HG02943 (cell line): ENCODE data around the gene FHOD1.

Experiments
- ATAC-seq: cut with Tn5 transposase; IDR thresholded peaks from one replicate; pipeline ENCODE4 v1.9.1; 2021; ENCODE audit warnings: mild to moderate bottlenecking, low read depth, moderate library complexity; ENCODE audit not compliant: unreplicated experiment

Gene FHOD1

DNA sequence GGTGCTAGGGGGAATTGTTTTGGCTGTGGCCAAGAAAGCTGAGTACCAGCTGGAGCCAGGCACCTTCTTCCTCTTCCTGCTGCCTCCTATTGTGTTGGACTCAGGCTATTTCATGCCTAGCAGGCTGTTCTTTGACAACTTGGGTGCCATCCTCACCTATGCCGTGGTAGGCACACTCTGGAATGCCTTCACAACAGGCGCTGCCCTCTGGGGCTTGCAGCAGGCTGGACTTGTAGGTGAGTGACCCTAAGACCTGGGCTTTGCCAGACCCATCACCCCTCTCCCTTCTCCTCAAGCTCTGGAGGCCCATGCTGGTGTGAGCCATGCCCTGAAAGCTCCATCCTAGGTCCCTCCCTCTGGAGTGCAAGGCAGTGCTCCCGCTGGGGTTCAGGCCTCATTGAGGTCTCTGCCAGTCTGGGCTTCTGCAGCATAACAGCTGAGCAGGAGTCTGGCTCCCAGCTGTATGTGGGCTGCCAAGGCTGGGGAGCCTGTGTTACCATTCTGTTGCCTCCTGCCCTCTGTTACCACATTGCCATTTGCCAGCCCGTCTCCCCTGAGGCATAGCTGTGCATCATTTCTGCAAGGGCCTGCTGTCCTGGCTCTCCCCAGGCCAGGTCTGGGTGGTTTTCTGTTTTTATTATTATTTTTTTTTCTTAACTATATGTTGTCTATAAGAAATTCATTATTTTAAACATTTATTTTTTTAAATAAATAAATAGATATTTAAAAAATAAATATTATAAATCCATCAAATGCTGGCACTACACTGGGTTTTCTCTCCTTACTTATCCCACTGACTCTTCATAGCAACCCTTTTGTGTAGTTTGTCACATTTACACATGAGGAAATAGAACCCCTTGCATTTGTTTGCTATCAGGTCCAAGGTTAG lies 5.6 kb upstream of the FHOD1 start:
- ATAC-seq, result no peak

GRCh38 chr16:67250045-67250327 lies 2.7 kb upstream of the FHOD1 start:
- no peak for ATAC-seq

DNA sequence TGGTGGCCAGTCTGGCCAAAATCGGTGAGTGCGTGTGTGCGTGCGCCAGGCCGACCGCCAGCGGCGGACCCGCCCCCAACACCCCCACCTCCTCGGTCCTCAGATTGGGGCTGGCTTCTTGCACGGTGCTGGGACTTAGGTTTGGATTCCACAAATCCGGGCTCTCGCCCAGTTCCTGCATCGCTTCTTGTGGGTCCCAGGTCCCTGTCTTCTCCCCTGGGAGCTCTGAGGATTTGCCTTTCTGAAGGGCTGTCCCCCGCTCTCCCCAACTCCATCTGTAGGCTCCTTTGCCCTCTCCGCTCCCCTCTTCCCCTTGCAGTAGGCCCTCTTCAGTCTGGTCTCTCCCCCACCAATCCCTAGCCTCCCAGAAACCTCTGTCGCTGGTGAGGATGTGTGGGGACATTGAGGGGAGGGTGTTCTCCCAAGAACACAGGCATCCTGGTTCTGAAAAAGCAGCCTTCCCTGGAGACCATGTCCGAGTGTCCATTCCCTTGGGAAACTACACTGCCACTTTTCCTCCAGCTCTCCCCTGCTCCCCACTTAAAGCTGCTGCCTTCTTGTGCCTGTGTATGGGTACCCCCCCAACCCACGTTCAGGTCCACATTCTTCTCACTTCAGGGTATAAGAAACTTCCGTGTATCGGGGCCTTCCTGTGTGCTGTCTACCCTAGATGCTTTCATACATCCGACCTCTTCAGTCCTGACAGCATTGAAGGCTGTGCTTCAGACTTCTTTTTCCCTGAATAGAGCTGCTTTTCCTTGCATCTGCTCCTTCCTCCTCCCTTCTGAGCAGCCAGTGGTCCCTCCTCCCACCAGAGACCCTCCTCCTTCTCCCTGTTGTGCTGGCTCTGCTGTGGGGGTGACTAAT lies 2.1 kb upstream of the FHOD1 start:
- no peak for ATAC-seq

DNA sequence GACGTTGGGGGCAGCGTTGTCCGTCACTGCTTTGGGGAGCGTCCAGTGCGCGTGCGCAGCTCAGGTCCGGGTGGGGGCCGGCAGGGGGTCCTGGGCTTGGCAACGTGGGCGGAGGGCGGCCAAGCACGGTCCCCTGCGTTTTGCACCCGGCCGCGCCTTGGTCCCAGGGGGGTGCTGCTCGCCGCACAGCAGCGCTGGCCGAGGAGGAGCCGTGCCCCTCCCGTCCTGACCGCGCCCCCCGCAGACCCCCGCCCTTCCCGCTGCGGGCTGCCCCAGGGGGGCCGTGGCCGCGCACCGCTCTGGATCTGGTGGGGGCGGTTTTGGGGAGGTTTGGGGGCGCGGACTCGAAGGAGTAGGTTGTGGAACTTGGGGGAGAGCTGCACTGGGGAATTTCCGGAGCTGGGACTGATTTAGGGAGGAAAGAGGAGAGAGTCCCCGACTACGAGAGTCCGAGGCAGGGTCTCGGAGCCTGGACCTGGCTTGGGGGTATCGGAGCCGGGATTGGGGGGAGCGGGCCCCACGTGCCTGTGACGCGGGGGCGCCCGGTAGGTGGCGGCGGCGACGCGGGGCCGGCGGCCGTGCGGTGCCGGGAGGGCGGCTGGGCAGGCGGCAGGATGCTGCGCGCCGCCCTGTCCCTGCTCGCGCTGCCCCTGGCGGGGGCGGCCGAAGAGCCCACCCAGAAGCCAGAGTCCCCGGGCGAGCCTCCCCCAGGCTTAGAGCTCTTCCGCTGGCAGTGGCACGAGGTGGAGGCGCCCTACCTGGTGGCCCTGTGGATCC lies 1.3 kb upstream of the FHOD1 start, which contains the start of gene SLC9A5:
Gene SLC9A5 (plus strand): TSS at position 579 of the 777 bp plus-strand sequence. CDS start 36 bp downstream, at position 615.
- ATAC-seq, result no peak

DNA sequence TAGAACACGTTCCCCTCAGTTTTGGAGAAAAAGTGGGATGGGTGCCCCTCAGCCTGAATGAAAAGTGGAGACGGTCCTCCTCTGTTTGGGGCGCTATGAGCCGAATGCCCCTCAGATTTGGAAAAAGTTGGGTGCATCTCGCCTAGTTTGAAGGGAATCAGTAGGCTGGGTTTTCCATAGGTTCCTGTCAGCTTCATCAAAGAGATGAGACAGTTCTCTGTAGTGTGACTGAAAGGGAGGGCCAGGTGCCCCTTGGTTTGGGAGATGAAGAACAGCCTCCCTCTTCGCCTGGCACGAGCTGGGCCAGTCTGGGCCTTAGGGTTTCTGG lies 756 bp upstream of the FHOD1 start:
- ATAC-seq, result no peak

GRCh38 chr16:67246756-67247191 lies 507 bp downstream of the FHOD1 start:
- ATAC-seq, result peak; percentile 10

DNA sequence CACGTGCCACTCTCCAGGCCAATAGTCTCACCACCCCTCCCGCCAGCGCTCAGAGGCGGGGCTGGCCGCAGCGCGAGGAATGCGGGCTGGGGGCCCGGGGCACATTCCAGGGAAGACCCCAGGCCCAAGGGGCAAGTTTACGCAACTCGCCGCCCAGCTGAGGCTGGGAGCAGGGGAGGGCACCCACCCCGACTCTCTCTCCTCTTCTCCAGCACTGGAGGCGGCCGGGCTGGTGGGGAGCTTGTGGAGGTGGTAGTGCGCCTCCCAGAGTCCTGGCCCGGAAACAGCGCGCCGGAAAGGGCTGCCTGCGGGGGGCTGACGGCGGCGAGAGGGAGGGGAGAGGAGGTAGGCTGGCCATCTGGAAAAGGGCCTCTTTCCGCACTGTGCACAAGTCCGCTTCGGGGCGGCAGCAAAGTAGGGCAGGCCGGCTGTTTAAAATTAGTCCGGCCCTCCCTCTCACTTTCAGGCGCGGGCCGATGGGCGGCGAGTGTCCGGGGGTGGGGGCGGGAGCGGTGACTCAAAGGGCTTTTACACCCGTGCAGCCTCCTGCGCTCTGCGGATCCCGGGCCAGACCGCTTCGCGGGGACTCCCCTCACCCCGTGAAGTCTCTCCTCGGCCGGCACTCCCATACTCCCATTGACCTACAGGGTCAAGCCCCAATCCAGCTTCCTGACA lies 1.1 kb downstream of the FHOD1 start:
- peak; percentile 27 for ATAC-seq

DNA sequence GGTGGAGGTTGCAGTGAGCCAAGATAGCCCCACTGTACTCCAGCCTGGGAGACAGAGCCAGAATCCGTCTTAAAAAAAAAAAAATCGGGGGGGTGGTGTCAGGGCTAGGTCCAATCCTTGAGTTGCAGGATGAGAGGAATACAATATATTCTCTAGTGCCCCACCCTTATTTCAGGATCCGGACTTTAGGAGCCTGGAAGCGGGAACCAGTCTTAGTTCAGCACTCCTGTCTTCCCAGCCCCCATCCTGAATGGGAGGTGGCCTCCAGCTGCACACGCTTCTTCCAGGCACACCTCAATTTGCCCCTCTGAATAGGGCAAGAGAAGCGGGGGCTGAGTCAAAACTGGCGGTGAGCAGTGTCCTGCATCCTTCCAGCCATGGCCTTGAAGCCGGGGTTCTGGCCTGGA lies 1.6 kb downstream of the FHOD1 start:
- no peak for ATAC-seq

DNA sequence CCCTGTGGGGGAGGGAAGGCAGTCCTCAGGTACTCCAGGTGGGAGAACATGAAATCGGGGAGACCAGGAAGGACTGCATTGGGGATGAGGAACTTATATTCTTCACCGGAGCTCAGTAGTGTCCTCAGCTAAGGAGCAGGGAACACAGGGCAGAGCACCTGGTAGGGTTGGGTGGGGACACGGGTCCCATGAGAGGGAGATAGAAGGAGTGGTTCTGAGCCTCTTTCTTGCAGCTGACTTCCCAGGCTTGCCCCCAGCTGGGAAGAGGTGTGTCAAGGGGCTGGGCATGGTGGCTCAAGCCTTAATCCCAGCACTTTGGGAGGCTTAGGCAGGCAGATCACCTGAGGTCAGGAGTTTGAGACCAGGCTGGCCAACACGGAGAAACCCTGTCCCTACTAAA lies 2.1 kb downstream of the FHOD1 start:
- ATAC-seq, result no peak

GRCh38 chr16:67244387-67245185 lies 2.7 kb downstream of the FHOD1 start:
- peak; percentile 42 for ATAC-seq

DNA sequence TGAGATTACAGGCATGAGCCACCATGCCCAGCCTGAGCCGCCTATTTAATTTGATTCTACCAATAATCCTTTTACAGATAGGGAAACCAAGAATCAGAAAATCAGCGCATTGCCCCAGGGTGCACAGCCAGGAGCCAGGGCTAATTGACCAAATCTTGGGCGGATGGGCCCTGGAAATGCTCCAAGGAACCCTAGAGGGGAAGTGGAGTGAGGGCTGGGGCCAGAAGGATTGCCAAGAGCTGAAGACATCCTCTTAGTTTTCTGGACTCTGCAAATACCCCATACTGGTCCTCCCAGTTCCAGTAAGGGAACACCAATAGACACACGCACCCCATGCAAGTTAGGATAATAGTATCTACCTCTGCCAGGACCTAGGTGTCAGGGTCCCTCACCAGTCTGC lies 3.8 kb downstream of the FHOD1 start:
- no peak for ATAC-seq

- ATAC-seq, result no peak
These were observed 5.0 kb downstream of the FHOD1 start for GRCh38 chr16:67242138-67242730.

DNA sequence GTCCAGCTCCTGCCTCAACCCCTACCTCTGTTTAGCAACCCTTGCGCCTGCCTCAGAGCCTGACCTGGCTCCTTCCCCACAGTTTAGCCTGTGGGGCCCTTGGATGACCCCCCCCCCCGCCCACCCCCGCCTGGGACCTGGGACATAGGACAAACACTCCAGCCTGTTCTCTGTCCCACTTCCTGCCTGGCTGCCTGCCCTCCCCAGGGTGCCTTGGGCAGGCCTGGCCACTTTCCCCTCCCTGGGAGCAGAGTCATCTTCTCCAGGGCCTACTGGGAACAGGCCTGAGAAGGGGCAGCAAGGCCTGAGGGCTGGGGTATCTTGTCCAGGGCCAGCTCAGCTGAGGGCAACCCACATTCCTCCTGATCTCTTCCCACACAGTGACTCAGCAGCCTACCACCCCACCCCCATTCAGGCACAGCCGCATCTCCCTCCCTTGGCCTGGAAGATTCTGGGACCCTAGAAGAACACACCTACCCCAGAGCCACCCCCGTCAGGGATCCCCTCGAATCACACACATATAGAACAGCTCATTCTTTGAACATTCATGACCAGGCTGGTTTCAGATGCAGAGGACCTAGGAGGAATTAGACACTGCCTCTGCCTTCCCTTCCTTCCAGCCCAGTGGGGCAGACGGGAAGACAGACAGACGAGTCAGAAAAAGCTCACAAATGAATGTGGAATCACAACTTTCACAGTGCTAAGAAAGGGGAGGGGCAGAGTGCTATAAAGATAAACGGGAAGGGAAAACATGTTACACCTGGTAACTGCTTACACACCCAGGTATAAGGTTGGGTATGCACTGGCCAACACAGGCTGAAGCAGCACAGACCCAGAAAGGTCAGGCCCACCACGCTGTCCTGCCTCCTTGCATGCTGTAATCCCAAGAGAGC lies 6.0 kb downstream of the FHOD1 start:
- ATAC-seq, result no peak

GRCh38 chr16:67240506-67240905 lies 6.8 kb downstream of the FHOD1 start:
- ATAC-seq, result no peak

GRCh38 chr16:67238806-67239470 lies 8.3 kb downstream of the FHOD1 start:
- ATAC-seq, result no peak

DNA sequence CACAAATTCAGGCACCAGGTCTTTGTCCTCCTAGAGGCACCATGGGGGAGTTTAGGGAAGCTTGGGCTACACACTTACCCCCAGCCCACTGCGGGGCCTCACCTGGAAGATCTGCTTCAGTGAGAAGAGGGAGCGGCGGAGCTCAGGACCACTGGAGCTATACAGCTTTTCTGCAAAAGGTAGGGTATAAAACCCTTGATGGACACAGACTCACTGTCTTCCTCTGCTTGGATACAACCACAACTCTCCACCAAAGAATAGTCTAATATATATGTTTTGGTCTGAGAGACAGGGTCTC lies 9.1 kb downstream of the FHOD1 start:
- ATAC-seq, result no peak

GRCh38 chr16:67237396-67238277 lies 9.6 kb downstream of the FHOD1 start:
- no peak for ATAC-seq
